Activated CD8-positive, alpha-beta memory T cell treated with anti-CD3 and anti-CD28 coated beads for 1 hour (primary cell): Measurements from ENCODE around the gene COL18A1.
"Not testable (repeated sequence)": the region's sequence is repeated elsewhere in the genome, so short reads cannot be mapped to it uniquely, and the experiment has no call there.

Source experiments
- DNase-seq, 2 donors: peaks; one replicate each; pipeline ENCODE4 v3.0.0-alpha.2; 2020; ENCODE audit warnings: low read depth in 1 of 2; ENCODE audit errors: extremely low read depth in 1 of 2

The COL18A1 gene

DNA sequence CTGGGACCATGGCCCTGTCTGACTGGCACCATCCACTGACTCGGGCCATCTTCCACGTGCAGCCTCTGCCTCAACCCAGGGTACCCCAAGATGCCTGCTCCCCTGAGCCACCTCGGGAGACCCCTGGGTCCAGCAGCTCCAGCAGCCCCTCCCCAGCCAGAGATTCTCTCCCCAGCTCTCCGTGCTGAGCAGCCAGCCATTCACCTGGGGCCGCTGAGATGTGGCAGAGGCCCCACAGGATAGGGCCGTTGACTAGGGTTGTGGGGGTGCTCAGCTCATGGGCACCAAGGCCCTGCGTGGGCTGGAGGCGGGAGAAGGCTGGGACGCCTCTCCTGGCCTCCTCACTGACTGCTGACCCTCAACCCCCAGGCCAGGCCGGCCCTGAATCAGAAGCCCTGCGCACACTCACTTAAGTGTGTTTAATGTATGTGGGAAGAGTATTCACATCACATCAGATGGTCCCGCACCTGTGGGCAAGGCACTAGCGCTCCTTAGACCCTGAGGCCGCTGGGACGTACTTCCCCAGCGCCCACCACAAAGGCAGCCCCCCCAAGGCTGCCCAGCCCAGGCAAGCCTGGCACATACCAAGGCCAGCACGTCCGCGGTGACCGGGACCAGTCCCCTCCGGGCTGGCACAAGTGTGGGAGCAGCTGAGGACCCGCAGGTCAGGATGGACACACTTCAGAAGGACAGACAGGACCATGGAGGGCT is 109.5 kb downstream of the COL18A1 start:
- no peak for DNase-seq

GRCh38 chr21:45515241-45516061 is 110.5 kb downstream of the COL18A1 start:
- no peak for DNase-seq

GRCh38 chr21:45516071-45516670 is 111.2 kb downstream of the COL18A1 start:
- no peak for DNase-seq

- DNase-seq, result no peak
These were observed 111.7 kb downstream of the COL18A1 start for GRCh38 chr21:45516671-45517151.

- no peak for DNase-seq
These were observed 112.5 kb downstream of the COL18A1 start for GRCh38 chr21:45517249-45518065.

DNA sequence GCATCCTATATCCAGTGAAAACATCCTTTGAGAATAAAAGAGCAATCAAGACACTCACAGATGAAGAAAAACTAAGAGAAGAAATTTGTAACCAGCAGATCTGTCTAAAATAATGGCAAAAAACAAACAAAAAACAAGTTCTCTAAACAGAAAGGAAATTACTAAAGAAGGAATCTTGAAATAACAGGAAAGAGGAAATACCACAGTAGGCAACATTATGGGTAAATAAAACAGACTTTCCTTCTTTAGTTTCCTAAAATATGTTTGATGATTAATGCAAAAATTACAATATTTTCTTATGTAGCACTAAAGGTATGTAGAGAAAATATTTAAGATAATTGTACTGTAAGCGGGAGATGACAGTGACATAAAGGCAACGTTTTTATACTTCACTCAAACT is 113.8 kb downstream of the COL18A1 start:
- DNase-seq, result no peak

DNA sequence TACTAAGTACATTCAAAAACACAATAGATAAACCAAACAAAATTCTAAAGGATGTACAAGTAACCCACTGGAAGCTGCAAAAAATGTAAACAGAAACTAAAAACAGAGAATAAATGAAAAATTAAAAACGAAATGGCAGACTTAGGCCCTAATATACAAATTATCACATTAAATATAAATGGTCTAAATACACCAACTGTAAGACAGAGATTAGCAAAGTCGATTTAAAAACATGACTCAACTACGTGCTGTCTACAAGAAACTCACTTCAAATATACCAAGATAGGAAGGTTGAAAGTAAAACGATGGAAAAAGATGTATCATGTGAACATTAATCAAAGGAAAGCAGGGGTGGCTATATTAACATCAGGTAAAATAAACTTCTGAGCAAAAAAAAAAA is 114.2 kb downstream of the COL18A1 start:
- no peak for DNase-seq

DNA sequence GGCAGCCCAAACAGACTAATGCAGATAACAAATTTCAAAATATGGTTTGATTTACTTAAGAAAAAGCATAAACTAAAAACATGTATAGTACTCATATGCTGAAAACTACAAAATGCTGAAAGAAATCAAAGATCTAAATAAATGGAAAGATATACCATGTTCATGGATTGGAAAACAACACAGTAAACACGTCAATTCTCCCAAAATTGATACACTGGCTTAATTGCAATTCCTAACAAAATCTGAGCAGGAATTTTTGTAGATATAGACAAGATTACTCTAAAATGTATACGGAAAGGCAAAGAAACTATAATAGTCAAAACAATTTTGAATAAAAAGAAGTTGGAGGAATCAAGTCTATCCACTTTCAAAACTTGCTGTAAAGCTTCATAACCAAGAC is 116.3 kb downstream of the COL18A1 start:
- no peak for DNase-seq

DNA sequence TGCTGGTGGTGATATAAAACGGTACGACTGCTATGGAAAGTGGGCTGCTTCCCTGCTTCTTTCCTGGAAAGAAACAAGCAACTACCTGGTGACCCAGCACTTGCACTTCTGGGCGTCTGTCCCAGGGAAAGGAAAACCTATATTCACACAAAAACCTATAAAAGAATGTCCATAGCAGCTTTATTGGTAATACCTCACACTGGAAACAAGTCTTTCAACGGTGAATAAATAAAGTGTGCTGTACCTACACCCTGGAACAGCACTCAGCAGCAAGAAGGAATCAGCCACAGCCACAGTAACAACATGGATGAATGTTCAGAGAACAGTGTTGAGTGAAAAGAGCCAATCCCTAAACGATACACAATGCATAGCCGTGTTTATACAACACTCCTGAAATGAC is 117.4 kb downstream of the COL18A1 start:
- no peak for DNase-seq

DNA sequence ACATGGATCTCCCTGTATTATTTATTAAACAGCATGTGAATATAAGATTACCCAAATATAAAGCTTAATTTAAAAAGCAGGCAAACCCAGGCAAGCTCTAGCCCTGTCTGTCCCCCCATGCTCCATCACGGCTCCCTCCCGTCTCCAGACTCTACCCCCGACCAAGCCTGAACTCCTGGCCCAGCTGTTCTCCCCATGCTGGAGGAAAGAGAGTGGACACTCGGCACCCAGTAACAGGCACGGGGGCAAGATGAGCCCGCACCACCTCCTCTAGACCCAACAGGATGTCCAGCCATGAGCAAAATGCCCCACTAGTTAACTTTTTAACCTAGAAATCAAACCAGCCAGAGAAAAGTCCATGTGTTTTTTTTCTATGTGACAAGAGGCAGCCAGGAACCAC is 118.0 kb downstream of the COL18A1 start:
- no peak for DNase-seq

DNA sequence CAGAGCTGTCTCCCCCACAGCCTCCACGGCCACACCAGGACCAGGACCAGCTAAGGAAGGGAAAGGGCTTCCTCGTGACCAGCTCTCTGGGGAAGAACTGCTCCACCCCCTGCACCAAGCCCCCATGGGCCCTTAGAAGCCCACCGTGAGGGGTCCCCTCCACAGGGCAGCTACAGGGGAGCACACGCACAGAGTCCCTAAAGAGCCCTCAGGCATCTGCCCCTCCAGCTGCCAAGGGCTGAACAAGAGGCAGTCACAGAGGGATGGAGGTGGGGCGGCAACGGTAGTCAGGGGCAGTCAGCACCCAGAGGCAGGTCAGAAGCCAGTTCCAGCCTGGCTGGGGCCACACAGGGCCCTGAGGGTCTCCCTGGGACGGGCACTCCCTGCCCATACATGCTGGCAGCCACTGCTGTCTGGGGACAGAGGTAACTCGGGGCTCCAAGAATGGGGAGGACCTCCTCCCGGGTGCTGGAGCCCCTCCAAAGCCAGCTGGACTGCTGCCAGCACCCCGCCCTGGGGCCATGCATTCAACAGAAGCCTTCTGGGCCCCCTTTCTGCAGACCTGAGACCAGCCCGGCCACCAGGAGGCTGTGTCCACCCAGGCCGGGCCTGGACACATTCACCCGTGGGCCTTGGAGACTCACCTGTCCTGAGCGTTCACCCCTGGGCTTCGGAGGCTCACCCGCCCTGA is 118.6 kb downstream of the COL18A1 start:
- DNase-seq, result no peak

DNA sequence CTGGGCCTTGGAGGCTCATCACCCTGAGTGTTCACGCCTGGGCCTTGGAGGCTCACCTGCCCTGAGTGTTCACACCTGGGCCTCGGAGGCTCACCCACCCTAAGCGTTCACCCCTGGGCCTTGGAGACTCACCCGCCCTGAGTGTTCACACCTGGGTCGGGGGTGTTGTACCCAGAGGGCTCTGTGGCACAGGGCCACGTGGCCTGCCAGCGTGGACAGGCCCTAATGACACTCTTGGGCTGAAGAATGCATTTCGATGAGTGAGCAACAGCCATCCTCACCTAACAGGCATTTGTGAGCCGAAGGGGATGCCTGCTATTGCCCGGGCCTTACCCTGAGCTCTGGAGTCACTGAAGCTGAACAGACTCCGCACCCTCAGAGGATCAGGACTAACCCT is 119.8 kb downstream of the COL18A1 start:
- no peak for DNase-seq

DNA sequence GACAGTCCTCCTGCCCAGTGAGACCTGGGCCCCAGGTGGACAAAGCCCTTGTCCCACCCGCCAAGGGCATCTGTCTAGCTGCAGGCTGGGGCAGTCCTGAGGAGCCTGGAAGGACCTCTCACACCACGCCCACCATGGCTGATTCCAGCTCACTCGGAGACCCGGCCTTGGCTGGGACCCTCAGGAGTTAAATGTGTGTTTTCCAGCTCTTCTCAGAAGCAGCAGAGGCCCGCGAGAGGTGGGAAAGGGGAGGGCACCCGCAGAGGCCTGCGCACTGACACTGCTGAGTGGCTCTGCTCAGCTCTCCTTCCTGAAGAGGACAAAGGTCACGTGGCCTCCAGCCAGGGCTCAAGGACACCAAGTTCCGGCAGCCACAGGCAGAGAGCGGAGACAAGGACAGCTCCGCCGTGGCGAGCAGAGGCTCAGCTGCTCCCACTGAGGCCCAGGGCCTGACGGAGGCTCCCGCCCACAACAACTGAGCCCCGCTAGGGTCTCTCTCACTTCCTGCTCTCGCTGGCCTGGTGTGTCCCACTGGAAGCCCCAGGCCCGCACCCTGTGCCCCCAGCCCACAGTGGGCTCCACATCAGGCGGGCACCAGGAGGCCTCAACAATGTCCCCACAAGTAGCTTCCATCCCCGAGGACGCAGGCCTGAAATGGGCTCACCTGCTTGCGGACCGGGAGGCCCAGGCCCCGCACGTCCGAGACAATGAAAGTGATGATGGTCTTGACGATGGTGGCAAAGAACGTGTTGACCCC is 120.4 kb downstream of the COL18A1 start:
- no peak for DNase-seq

GRCh38 chr21:45525910-45526306 is 120.9 kb downstream of the COL18A1 start:
- no peak for DNase-seq

DNA sequence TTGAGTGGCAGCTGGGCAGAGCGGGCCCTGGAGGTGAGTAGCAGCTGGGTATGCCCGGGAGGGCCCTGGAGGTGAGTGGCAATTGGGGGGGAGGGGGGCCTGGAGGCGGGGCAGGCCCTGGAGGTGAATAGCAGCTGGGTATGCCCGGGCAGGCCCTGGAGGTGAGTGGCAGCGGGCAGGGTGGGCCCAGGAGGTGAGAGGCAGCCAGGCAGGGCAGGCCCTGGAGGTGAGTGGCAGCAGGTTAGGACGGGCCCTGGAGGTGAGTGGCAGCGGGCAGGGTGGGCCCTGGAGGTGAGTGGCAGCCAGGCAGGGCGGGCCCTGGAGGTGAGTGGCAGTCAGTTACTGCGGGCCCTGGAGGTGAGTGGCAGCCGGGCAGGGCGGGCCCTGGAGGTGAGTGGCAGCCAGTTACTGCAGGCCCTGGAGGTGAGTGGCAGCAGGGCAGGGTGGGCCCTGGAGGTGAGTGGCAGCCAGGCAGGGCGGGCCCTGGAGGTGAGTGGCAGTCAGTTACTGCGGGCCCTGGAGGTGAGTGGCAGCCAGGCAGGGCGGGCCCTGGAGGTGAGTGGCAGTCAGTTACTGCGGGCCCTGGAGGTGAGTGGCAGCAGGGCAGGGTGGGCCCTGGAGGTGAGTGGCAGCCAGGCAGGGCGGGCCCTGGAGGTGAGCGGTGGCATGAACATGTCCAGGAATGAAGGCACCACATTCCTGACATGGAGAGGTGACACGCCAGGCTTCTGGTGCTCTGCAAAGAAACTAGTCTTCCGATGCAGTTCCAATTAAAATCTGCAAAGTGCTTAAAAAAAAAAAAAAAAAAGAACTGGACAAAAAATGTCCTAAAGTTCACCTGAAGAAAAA is 122.4 kb downstream of the COL18A1 start:
- not testable (repeated sequence) for DNase-seq

DNA sequence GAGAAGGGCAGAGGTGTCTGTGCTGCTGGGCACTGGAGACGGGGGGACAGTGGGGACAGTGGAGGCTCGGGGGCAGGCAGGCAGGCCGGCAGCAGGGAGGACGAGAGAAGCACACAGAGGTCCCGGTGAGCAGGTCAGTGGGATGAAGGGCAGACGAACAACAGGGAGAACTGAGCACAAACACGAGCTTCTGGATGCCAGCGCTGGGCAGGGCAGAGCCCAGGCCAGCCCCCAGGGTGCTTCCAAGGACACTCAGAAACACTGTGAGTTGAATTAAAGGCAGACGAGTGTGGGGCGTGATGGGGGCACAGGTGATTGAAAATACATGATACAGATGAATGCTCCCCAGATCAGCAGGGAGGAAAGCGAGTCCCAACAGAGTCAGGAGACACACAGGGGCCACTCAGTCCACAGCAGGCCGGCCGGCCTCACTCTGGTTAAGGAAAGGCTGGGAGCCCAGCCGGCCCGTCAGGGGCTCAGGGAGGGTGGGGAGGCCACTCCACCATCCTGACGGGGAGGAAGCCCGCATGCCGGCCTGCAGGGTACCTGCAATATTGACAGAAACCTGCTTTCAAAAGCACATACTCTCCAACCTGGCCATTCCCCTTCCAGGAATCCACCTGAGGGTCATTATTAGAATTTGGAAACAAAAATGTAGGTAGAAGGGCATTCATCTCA is 123.2 kb downstream of the COL18A1 start:
- no peak for DNase-seq

DNA sequence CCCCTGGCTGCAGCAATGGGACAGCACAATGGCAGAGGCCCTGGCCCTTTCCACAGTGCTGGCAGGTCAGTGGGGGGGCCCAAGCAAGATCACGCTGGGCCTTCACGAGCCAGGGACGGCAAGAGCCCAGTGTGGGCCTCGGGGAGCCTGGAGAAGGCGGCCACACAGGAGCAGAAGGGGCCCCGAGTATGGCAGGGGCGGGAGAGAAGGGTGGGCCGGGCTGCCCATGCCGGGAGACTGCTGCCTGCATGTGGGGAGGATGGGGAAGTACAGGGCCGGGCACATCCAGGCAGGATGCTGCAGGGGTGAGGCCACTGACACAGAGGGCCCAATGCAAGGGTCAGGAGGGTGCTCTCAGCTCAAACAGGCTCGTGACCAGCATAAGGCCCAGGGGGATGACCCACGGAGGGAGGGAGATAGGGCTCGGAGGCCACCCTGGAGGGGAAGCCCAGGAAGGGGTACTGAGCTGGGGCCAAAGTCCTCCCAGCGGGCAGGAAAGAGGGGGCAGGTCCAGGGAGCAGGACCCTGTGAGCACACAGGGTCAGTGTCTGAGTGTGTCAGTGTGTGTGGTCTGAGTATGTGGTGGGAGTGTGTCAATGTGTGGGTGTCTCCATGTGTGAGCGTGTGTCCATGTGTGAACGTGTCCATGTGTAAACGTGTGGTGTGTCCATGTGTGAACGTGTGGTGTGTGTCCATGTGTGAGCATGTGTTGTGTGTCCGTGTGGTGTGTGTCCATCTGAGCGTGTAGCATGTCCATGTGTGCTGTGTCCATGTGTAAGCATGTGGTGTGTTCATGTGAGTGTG is 124.2 kb downstream of the COL18A1 start:
- no peak for DNase-seq
